Neural progenitor cell (in vitro differentiated cells): ENCODE data around the gene FAM120A. TPM values are rescaled to one million over a fixed set of nuclear protein-coding genes. Genes with fewer than 3 reads are reported as not detected.

ENCODE experiments used
- DNase-seq: peaks from one replicate; pipeline ENCODE4 v3.0.0-alpha.2; 2016; ENCODE audit warnings: low spot score
- H2AFZ ChIP-seq: fragments of 200-600 bp; sonication (generic); replicated peaks from 2 replicates; pipeline ENCODE4 v1.6.1; 2016; ENCODE audit warnings: antibody characterized with exemption
- H3F3A ChIP-seq: fragments of 200-600 bp; sonication (generic); 2 replicates; pipeline ENCODE4 v1.6.1; 2016; ENCODE audit warnings: antibody characterized with exemption, low read depth
- H3K27ac ChIP-seq: fragments of 200-600 bp; sonication (generic); 2 replicates; pipeline ENCODE4 v1.5.1; 2016; ENCODE audit warnings: mild to moderate bottlenecking
- H3K27me3 ChIP-seq: fragments of 200-600 bp; sonication (generic); 2 replicates; pipeline ENCODE4 v1.6.1; 2016; ENCODE audit warnings: mild to moderate bottlenecking, moderate library complexity
- H3K36me3 ChIP-seq: fragments of 200-600 bp; sonication (generic); 2 replicates; pipeline ENCODE4 v1.5.1; 2016
- H3K4me1 ChIP-seq: fragments of 200-600 bp; sonication (generic); 2 replicates; pipeline ENCODE4 v1.6.1; 2016; ENCODE audit warnings: mixed run types
- H3K4me2 ChIP-seq: fragments of 200-600 bp; sonication (generic); 2 replicates; pipeline ENCODE4 v1.6.1; 2016
- H3K4me3 ChIP-seq: fragments of 200-600 bp; sonication (generic); 2 replicates; pipeline ENCODE4 v1.5.1; 2016
- H3K79me2 ChIP-seq: fragments of 200-600 bp; sonication (generic); 2 replicates; pipeline ENCODE4 v1.6.1; 2016; ENCODE audit warnings: low read depth
- H3K9ac ChIP-seq: fragments of 200-600 bp; sonication (generic); 2 replicates; pipeline ENCODE4 v1.6.1; 2016
- H3K9me3 ChIP-seq: fragments of 200-600 bp; sonication (generic); 2 replicates; pipeline ENCODE4 v1.5.1; 2016; ENCODE audit warnings: low read depth
- H4K20me1 ChIP-seq: fragments of 200-600 bp; sonication (generic); 2 replicates; pipeline ENCODE4 v1.6.1; 2016; ENCODE audit warnings: low read depth
- H3K27ac Mint-ChIP-seq: 3 replicates; pipeline ENCODE4 v1.8.0; 2021; ENCODE audit warnings: mixed read lengths
- H3K27me3 Mint-ChIP-seq: 2 replicates; pipeline ENCODE4 v1.8.0; 2022; ENCODE audit warnings: low read depth, mild to moderate bottlenecking, inconsistent platforms, moderate library complexity, mixed read lengths; ENCODE audit not compliant: insufficient read depth
- H3K36me3 Mint-ChIP-seq: 3 replicates; pipeline ENCODE4 v1.8.0; 2021; ENCODE audit warnings: mixed read lengths
- H3K4me1 Mint-ChIP-seq: 3 replicates; pipeline ENCODE4 v1.8.0; 2021; ENCODE audit warnings: mixed read lengths
- H3K4me3 Mint-ChIP-seq: 3 replicates; pipeline ENCODE4 v1.8.0; 2021; ENCODE audit warnings: mild to moderate bottlenecking, moderate library complexity, mixed read lengths
- H3K9me3 Mint-ChIP-seq: 3 replicates; pipeline ENCODE4 v1.8.0; 2020; ENCODE audit warnings: mixed read lengths
- EZH2 ChIP-seq: fragments of 200-600 bp; sonication (generic); IDR thresholded peaks from 2 replicates; pipeline ENCODE4 v1.6.1; 2017; ENCODE audit warnings: antibody characterized with exemption, mild to moderate bottlenecking, moderate library complexity
- EZH2phosphoT487 ChIP-seq: fragments of 200-600 bp; sonication (generic); IDR thresholded peaks from 2 replicates; pipeline ENCODE4 v1.6.1; 2017; ENCODE audit warnings: antibody characterized with exemption
- total RNA-seq: library from RNA; depleted of rRNA; stranded (reverse); fragments of >200 nt; gene quantifications from 2 replicates; pipeline ENCODE4 v1.2.3, GENCODE V29; 2015; ENCODE audit warnings: low replicate concordance
- TF ChIP-seq, protein P1 (sequence below): fragments of 200-600 bp; sonication (generic); IDR thresholded peaks from 2 replicates; pipeline ENCODE4 v1.5.1; 2017; ENCODE audit warnings: antibody characterized with exemption, mild to moderate bottlenecking

FAM120A gene
- total RNA-seq, 1 donor from 2014 or later, result 17.2 TPM

DNA sequence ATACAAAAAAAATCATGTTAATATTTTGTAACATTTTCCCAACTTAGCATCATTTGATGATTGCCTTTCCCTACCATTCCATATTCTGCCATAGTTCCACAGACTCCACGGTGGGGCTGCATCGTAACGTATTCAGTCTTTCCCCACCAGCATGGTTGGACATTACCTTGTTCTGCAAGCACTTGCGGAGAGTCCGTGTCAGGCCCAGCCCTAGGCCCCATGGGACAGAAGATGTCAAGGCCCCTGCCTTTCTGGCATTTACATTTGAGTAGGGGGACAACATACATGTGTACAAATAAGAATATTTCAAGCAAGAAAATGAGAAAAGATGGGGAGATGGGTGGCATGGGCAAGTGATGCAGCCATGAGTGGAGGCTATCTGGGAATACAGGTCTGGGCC is 116.7 kb downstream of the FAM120A start:
- Mint-ChIP-seq H3K9me3 (peaks cover 13% of the 10 kb centered on the region), H3K27me3 (peaks cover 2% of the 10 kb centered on the region), H3K4me3 (no peak overlapping the region), H3K4me1 (peaks cover 15% of the 10 kb centered on the region), H3K36me3 (peaks cover 10% of the 10 kb centered on the region), H3K27ac (no peak overlapping the region)
- Histone ChIP-seq H3K79me2 (no peaks in the 10 kb centered on the region), H3K27ac (no peak overlapping the region), H2AFZ (no peak overlapping the region), H3K9ac (no peak overlapping the region), H3K36me3 (no peaks in the 10 kb centered on the region), H4K20me1 (no peaks in the 10 kb centered on the region), H3K27me3 (no peaks in the 10 kb centered on the region), H3K4me1 (peaks cover 6% of the 10 kb centered on the region), H3F3A (peaks cover 20% of the 10 kb centered on the region), H3K4me2 (no peak overlapping the region), H3K9me3 (no peaks in the 10 kb centered on the region), H3K4me3 (no peak overlapping the region)
- TF ChIP-seq EZH2phosphoT487, result no peak
- TF ChIP-seq EZH2, result no peak
- TF ChIP-seq, protein P1, sequence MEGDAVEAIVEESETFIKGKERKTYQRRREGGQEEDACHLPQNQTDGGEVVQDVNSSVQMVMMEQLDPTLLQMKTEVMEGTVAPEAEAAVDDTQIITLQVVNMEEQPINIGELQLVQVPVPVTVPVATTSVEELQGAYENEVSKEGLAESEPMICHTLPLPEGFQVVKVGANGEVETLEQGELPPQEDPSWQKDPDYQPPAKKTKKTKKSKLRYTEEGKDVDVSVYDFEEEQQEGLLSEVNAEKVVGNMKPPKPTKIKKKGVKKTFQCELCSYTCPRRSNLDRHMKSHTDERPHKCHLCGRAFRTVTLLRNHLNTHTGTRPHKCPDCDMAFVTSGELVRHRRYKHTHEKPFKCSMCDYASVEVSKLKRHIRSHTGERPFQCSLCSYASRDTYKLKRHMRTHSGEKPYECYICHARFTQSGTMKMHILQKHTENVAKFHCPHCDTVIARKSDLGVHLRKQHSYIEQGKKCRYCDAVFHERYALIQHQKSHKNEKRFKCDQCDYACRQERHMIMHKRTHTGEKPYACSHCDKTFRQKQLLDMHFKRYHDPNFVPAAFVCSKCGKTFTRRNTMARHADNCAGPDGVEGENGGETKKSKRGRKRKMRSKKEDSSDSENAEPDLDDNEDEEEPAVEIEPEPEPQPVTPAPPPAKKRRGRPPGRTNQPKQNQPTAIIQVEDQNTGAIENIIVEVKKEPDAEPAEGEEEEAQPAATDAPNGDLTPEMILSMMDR, result no peak
- DNase-seq, result no peak

GRCh38 chr9:93569621-93570174 is 118.2 kb downstream of the FAM120A start:
- peaks cover 20% of the 10 kb centered on the region for H3F3A ChIP-seq
- Mint-ChIP-seq H3K4me1 (peaks cover 15% of the 10 kb centered on the region), H3K4me3 (no peak overlapping the region), H3K36me3 (peaks cover 13% of the 10 kb centered on the region), H3K27ac (no peak overlapping the region), H3K9me3 (peaks cover 13% of the 10 kb centered on the region), H3K27me3 (peaks cover 5% of the 10 kb centered on the region)
- no peak for DNase-seq
- H4K20me1 ChIP-seq, result no peaks in the 10 kb centered on the region
- no peaks in the 10 kb centered on the region for H3K36me3 ChIP-seq
- no peak overlapping the region for H3K4me3 ChIP-seq
- H3K4me2 ChIP-seq, result no peak overlapping the region
- H3K79me2 ChIP-seq, result no peaks in the 10 kb centered on the region
- H3K9ac ChIP-seq, result no peak overlapping the region
- peaks cover 6% of the 10 kb centered on the region for H3K4me1 ChIP-seq
- TF ChIP-seq, protein P1, result no peak
- TF ChIP-seq EZH2 (no peak), EZH2phosphoT487 (no peak)
- H3K9me3 ChIP-seq, result no peaks in the 10 kb centered on the region
- no peak overlapping the region for H2AFZ ChIP-seq
- H3K27ac ChIP-seq, result no peak overlapping the region
- H3K27me3 ChIP-seq, result no peaks in the 10 kb centered on the region

GRCh38 chr9:93572221-93572620 is 120.7 kb downstream of the FAM120A start:
- H3K4me1 Mint-ChIP-seq, result peaks cover 13% of the 10 kb centered on the region
- H3K36me3 ChIP-seq, result no peaks in the 10 kb centered on the region
- peaks cover 2% of the 10 kb centered on the region for H3F3A ChIP-seq
- H3K79me2 ChIP-seq, result peaks cover 14% of the 10 kb centered on the region
- no peak overlapping the region for H3K27ac Mint-ChIP-seq
- no peak overlapping the region for H2AFZ ChIP-seq
- no peak overlapping the region for H3K4me3 Mint-ChIP-seq
- DNase-seq, result no peak
- H4K20me1 ChIP-seq, result no peaks in the 10 kb centered on the region
- H3K9me3 Mint-ChIP-seq, result peaks cover 13% of the 10 kb centered on the region
- TF ChIP-seq EZH2 (no peak), EZH2phosphoT487 (no peak)
- TF ChIP-seq, protein P1, result no peak
- no peak overlapping the region for H3K27ac ChIP-seq
- H3K36me3 Mint-ChIP-seq, result peaks cover 13% of the 10 kb centered on the region
- peaks cover 13% of the 10 kb centered on the region for H3K4me1 ChIP-seq
- H3K4me2 ChIP-seq, result no peak overlapping the region
- peaks cover 5% of the 10 kb centered on the region for H3K27me3 ChIP-seq
- H3K9me3 ChIP-seq, result no peaks in the 10 kb centered on the region
- H3K4me3 ChIP-seq, result no peak overlapping the region
- no peak overlapping the region for H3K9ac ChIP-seq
- H3K27me3 Mint-ChIP-seq, result peaks cover 5% of the 10 kb centered on the region
